ENCODE results near the gene SPEN. TPM values are rescaled to one million over a fixed set of nuclear protein-coding genes. Genes with fewer than 3 reads are reported as not detected.

Gene SPEN
- polyA plus RNA-seq, 1 experiment: 4.6 TPM

DNA sequence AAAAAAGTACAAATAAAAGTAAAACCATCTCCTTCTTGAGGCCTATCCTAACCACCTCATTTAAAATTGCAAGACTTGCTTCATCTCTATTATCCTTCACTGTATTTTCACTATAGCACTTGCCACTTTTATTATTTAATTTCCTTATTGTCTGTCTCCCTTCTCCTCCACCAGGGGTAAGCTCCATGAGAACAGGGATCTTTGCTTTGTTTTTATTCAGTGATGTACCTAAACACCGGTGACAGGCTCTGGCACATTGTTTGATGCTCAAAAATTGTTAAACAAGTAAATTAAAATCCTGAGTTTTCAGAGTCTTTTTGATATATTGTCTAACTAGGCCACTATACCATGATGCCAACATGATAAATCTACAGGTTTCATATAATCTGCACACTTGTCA lies 17.2 kb upstream of the SPEN start:
- CTCF ChIA-PET: interaction anchor here (1.1 to 1.6 kb wide), 2 partner anchors 15 to 178 kb away, joined by 3 to 4 read pairs; no protein-coding TSS in a partner anchor
- DNase-seq (ENCODE audit: low read depth): no peak
- POLR2A ChIA-PET: no interaction called here
- Histone ChIP-seq H3K27me3 (ENCODE audit: control insufficient read depth, insufficient read depth, low read length) (no peaks in the 10 kb centered on the region), H3K36me3 (ENCODE audit: control insufficient read depth, insufficient read depth, low read length) (no peaks in the 10 kb centered on the region), H3K4me3 (ENCODE audit: low read depth, low read length) (no peak overlapping the region)
- TF ChIP-seq, protein P1, sequence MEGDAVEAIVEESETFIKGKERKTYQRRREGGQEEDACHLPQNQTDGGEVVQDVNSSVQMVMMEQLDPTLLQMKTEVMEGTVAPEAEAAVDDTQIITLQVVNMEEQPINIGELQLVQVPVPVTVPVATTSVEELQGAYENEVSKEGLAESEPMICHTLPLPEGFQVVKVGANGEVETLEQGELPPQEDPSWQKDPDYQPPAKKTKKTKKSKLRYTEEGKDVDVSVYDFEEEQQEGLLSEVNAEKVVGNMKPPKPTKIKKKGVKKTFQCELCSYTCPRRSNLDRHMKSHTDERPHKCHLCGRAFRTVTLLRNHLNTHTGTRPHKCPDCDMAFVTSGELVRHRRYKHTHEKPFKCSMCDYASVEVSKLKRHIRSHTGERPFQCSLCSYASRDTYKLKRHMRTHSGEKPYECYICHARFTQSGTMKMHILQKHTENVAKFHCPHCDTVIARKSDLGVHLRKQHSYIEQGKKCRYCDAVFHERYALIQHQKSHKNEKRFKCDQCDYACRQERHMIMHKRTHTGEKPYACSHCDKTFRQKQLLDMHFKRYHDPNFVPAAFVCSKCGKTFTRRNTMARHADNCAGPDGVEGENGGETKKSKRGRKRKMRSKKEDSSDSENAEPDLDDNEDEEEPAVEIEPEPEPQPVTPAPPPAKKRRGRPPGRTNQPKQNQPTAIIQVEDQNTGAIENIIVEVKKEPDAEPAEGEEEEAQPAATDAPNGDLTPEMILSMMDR (IDR thresholded peaks at IDR 0.05; ENCODE audit: insufficient read depth, low read depth, low read length): no peak

DNA sequence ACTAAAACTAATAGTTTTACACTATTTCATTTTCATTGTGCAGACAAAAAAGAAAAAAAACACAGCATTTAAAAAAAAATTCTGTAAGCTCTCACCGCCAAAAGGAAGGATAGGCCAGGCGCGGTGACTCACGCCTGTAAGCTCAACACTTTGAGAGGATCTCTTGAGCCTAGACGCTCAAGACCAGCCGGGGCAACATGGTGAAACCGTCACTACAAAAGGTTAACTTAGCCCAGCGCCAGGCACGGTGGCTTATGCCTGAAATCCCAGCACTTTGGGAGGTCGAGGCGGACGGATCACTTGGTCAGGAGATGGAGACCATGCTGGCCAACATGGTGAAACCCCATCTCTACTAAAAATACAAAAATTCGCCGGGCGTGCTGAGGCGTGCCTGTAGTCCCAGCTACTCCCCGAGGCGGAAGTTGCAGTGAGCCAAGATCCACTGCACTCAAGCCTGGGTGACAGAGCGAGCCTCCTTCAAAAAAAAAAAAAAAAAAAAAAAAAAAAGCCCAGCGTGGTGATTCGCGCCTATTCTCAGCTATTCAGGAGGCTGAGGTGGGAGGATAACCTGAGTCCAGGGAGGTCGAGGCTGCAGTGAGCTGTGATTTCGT lies 14.3 kb upstream of the SPEN start:
- Histone ChIP-seq H3K36me3 (ENCODE audit: control insufficient read depth, insufficient read depth, low read length) (no peaks in the 10 kb centered on the region), H3K4me3 (ENCODE audit: low read depth, low read length) (peak overlapping the region; percentile 88), H3K27me3 (ENCODE audit: control insufficient read depth, insufficient read depth, low read length) (no peaks in the 10 kb centered on the region)
- DNase-seq (ENCODE audit: low read depth): no peak
- CTCF ChIA-PET: interaction anchor here (0.6 to 1.4 kb wide), 3 partner anchors 10 to 162 kb away, joined by 3 to 4 read pairs (median 4); no protein-coding TSS in a partner anchor
- POLR2A ChIA-PET: interaction anchor here (0.7 to 1.2 kb wide), 3 partner anchors 18 to 37 kb away, joined by 13 to 25 read pairs (median 15); no protein-coding TSS in a partner anchor
- TF ChIP-seq, protein P1 (IDR thresholded peaks at IDR 0.05; ENCODE audit: insufficient read depth, low read depth, low read length): no peak

DNA sequence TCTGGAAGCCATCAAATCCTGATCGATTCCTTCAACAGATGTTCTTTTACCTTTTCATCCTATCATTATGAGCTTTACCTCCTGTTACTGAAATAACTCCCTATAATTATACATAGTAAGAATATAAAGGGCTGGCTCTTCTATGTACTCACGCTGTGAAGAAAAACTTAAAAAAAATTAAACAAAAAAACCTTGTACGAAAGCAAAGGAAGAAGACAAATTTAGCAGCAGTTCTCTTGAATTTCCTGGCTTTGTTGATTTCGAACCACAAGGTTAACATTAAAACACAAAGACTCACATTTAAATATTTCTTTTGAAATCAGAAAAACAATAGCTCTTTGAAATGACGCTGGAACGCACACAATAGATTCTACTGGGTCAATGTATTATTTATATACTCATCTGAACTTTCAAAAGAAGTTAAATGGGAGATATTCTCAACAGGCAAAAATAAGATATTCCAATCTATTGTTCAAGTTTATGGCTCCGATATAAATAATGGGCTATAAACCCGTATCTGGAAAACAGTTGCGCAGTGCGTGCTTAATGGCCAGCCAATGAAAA lies 13.6 kb upstream of the SPEN start:
- peak; percentile 58 for DNase-seq (ENCODE audit: low read depth)
- CTCF ChIA-PET: interaction anchor here (1.1 to 1.3 kb wide), 2 partner anchors 19 to 161 kb away, joined by 3 to 4 read pairs; no protein-coding TSS in a partner anchor
- H3K27me3 ChIP-seq (ENCODE audit: control insufficient read depth, insufficient read depth, low read length): no peaks in the 10 kb centered on the region
- TF ChIP-seq, protein P1 (IDR thresholded peaks at IDR 0.05; ENCODE audit: insufficient read depth, low read depth, low read length): no peak
- POLR2A ChIA-PET: interaction anchor here (0.7 to 1.2 kb wide), 4 partner anchors 17 to 38 kb away, joined by 3 to 25 read pairs (median 14); no protein-coding TSS in a partner anchor
- no peaks in the 10 kb centered on the region for H3K36me3 ChIP-seq (ENCODE audit: control insufficient read depth, insufficient read depth, low read length)
- H3K4me3 ChIP-seq (ENCODE audit: low read depth, low read length): peak overlapping the region; percentile 88

DNA sequence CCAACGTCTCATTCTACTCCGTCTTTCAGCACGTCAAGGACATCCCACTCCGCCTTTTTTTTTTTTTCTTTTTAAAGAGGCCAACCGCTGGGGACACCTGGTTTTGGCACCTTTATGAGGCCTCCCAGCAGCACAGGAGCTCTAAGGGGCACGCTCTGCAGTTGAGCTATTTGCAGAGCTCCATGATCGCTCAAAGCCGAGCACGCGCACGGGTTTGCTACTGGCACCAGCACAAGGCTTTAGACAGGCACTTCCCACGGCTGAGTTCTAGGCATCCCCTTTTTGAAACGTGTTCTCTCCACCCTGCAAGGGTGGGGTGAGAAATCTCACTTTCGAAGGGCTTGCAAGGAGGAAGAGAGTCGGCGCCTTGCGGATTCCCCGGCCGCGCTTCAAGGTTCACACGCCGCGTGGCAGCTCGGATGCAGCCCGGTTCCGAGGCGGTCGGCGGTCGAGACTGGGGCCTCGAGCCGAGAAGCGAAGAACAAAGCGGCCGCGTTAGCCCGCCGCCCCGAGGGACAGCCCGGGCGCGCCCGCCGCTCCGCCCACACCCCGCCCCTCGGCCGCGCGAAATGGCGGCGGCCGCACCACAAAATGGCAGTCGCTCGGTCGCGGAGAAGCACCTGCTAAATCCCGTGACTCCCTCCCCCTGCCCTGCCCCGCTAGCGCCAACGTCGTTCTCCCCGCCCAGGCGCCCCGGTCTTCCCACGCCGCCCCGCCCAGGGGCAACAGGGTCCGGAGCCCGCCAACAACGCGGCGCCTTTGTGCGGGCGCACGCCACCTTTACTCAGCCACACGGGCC lies 12.9 kb upstream of the SPEN start:
- Histone ChIP-seq H3K27me3 (ENCODE audit: control insufficient read depth, insufficient read depth, low read length) (no peaks in the 10 kb centered on the region), H3K36me3 (ENCODE audit: control insufficient read depth, insufficient read depth, low read length) (no peaks in the 10 kb centered on the region), H3K4me3 (ENCODE audit: low read depth, low read length) (peak overlapping the region; percentile 88)
- no peak for DNase-seq (ENCODE audit: low read depth)
- TF ChIP-seq, protein P1 (IDR thresholded peaks at IDR 0.05; ENCODE audit: insufficient read depth, low read depth, low read length): no peak
- CTCF ChIA-PET: interaction anchor here (1.1 to 1.3 kb wide), 2 partner anchors 19 to 160 kb away, joined by 3 to 4 read pairs; no protein-coding TSS in a partner anchor
- POLR2A ChIA-PET: interaction anchor here (0.7 to 1.2 kb wide), 3 partner anchors 18 to 38 kb away, joined by 3 to 25 read pairs (median 13); no protein-coding TSS in a partner anchor
